ENCODE measurements around the gene PEX19.

The PEX19 gene

GRCh38 chr1:160277330-160277729, 7.6 kb downstream of the PEX19 start:
- no peak for DNase-seq

DNA sequence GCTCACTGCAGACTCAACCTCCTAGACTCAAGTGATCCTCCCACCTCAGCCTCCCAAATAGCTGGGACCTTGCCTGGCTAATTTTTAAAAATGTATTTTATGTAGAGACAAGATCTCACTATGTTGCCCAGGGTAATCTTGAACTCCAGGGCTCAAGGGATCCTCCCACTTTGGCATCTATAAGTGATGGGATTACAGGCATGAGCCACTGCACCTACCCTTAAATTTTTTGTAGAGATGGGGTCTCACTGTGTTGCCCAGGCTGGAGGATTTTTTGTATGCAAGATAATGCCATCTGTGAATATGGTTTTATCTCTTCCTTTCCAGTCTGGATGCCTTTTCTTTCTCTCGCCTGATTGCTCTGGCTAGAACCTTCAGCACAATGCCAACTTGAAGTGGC, 13.9 kb downstream of the PEX19 start:
- DNase-seq: no peak

- DNase-seq: no peak
Observed at GRCh38 chr1:160267284-160267991, 17.5 kb downstream of the PEX19 start.

- DNase-seq: no peak
Observed at GRCh38 chr1:160264795-160265307, 20.1 kb downstream of the PEX19 start.

GRCh38 chr1:160261893-160262794, 22.8 kb downstream of the PEX19 start, which contains the start of gene DCAF8:
Gene DCAF8, minus strand, starts transcription at chr1:160262549. Its CDS starts 18,541 bp downstream, at chr1:160244008.
- DNase-seq: peak; percentile 97

- DNase-seq: peak; percentile 55
Observed at GRCh38 chr1:160261556-160261892, 23.4 kb downstream of the PEX19 start.

DNA sequence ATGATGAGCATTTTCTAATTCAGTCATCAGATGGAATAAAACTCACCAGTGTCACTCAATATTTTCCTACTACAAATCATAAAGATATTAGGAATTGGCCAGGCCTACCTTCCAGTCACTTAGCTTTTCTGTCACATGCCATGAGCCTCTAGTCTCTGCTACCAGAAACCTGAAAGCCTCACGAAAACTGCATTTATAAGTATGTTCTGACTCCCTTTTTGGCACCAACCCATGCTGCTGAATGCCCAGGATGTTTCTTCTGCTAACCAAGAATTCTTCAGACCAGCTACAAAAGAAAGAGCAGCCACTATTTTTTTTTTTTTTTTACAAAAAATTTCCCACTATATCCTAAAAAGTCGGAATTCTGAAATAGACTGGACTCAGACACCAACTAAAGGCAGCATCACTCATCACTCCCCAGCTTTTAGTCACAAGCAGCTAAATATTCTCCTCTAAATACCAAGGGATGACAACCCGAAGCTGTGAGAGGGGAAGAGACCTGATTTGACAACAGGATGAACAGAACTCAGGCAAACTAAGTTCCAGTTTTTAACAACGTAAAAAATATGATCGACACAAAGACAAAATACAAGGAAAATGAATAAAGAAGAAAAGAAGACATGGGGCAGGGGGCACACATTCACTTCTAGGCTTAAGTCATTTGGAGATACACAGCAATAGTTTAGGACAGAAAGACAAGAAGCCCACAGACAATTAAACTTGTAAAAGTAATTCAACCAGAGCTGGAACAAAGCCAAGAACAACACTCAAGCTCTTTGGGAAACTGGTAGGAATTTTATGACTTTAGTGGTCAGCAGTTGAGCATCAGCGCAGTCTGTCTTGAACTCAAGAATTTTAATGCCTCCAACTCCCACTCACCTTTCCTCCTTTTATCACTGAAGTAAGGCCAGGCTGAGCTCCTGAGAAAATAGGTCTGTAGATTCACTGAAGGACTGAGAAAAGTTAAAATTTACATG, 24.2 kb downstream of the PEX19 start:
- DNase-seq: peak; percentile 81

- DNase-seq: no peak
Observed at GRCh38 chr1:160258177-160258798, 26.6 kb downstream of the PEX19 start.

DNA sequence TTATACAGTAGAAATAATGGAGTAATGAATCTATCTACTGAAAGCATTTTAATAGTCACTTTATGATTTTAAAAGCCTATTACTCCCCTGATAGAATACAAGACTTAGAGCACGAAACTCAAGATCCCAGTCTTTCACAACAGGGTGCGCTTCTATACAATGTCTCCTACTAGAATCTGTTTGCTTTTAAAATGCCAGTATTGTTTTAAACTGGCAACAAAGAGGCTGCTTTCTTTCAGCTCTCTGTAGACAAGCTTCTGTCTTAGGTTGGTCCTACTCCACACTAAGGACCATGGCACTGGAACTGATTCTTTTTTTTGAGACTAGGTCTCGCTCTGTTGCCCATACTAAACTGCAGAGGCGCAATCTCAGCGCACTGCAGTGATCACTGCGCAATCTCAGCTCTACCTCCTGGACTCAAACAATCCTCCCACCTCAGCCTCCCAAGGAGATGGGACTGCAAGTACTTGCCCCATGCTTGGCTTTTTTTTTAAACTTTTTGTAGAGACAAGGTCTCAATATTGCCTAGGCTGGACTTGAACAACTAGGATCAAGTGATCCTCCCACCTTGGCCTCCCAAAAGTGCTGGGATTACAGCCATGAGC, 27.4 kb downstream of the PEX19 start:
- no peak for DNase-seq

DNA sequence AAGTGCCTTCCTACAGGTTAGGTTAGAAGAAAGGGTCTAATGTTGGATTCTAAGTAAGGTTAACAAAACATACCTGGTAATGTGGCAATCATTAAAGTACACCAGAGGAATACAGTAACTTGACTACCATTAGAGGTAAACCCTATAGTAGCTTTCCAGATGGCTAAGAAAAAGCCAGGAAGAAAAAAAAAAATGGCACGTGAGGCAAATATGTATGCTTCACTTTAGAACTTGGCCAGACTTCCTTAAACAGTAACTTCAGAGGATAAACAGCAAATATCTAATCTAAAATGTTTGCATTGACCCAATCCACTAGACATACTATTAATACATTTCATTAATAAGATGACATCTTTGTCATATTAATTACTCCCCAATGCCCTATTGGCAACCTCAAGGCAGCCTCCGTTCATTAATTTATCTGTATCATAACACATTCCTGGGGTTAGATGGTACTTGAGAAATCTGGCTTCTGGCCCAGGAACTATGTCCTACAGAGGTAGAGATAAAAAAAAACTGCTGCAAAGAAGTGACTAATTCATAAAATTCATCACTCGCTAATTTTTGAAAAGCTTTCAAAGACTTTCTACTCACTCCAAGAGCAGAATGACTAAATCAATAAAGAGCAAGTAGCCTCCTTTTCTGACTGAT, 28.4 kb downstream of the PEX19 start:
- DNase-seq: peak; percentile 84

GRCh38 chr1:160255781-160256300, 29.1 kb downstream of the PEX19 start:
- DNase-seq: no peak

DNA sequence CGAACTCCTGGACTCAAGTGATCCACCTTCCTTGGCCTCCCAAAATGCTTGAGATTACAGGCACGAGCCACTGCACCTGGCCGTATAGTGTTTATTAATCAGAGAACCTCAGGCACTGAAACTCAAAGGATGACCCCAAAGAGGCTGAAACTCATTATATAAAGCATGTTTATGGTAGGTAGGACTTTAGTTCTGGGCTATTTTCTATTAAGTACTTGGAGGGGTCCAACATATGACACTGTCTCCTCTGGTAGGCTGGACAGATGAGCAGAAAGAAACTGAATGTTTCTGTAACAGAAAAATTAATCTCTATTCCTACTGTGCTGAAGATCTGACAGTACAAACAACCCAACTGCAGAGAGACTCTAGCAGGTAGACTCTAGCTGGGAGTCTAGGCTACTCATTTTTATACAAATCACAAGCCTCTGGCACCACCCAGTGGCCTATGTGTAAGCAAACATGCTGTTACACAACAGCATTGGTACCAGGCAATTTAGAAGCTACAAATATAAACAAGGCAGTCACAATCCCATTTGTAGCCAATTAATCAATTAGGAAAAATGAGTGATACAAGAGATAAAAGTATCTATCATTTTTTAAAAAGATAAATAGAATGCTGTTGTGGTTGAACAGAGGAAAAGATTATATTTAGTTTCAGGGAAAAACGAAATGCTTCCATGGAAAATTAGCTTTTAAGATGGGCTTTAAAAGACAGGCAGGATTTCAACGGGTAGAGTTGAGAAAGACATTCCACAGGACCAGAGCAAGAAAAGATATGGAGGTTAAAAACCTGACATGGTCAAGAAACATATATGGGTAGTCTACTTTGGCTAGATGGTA, 33.0 kb downstream of the PEX19 start:
- peak; percentile 69 for DNase-seq

DNA sequence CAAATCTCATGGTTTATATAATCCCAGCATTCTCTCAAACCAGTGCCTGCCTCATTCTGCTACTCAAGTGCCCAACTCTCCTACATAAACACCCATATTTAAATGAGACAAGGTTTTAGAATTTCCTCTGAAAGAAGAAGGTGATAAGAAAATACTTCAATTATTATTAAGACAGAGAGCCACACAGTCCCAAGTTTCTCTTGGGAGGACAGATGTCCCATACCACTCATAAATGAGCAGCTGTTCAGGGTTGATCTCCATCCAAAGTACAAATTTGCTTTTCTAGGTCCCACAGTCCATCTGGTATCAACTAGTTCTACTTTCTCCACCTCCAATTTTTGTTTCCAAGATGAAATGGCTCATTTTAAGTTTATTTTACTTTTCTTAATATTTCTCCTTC, 33.9 kb downstream of the PEX19 start:
- DNase-seq: no peak

DNA sequence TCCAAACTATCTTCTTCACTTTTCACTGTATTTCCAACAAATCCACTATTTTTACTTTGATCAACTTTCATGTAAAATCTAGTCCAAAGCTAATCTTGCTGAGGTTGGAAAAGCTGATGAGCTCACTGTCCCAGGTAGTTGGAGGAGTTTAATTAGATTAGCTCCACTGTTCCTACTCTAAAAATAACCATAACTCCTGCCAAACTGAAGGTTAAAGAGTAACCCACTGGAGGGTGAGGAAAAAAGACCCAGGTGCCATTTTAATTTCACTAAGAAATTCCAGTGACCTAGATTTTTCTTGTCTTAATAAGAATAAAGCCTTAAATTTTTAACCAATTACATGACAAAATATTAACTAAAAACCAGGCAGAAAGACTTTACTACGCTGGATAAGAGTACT, 37.9 kb downstream of the PEX19 start:
- DNase-seq: no peak

DNA sequence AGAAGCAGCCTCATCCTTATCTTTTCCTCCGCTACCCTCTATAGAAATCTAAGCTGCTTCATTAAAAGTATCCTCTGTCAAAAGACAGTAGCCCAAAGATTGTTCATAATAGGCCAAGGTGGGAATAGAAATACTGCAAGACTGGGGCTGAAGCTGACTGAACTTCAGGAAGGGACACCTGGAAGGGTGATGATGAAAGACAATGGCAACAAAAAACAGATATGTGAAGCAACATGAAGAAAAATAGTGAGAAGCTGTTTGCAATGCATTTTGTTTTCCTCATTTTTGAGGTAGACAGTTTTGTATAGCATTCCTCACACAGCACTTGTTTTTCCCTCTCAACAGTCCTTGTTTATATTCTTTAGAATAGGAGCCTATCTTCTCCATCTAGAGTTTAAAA, 39.5 kb downstream of the PEX19 start:
- DNase-seq: no peak

DNA sequence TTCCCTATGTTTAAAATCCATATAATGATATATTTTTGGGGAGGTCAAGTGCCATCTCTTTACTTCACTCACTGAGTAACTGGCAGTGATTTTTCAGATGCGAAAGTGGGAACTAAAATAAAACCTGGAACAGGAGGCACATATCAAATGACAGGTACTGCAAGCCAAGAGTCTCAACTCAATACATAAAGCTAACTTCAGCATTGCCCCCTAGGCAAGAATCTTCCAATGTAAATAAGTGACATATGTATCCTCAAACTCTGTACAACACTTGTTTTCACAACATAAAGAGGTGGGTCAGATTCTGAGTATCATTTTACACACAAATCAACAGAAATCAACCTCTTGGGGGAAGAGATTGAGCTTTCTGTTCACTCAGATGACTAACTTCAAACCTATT, 40.7 kb downstream of the PEX19 start:
- no peak for DNase-seq

- DNase-seq: no peak
Observed at GRCh38 chr1:160243767-160244166, 41.2 kb downstream of the PEX19 start.

DNA sequence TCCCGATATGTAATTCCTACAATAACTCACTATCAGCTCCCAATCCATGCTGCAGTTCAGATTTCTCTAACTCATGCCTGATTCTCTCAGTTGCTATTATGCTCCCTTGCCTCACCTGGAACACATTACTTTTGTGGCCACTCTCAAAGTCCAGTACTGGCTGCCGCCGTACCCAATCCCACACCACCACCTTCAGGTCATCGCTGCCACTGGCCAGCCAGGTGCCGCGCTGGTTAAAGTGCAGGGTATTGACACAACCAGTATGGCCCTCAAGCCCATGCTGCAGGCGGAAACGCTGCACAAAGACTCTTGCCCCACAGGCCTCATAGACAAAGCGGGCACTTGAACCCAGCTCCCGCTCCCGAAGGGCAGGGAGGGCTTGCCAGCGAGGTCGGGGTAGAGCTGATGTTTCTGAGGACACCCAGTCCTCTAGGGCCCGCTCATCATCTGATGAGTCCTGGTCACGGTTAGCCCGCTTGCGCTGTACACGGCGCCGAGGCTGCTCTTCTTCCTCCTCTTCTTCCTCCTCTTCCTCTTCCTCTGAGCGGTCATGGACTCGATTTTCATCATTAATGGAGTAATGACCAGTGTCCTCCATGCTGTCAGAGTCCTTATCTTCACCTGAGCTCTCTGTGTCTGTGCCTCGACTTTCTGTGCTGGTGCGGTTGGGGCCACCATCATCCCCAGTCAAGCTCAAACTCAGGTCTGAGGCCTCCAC, 45.2 kb downstream of the PEX19 start:
- no peak for DNase-seq

- no peak for DNase-seq
Observed at GRCh38 chr1:160238408-160238807, 46.5 kb downstream of the PEX19 start.
